HG03039 (cell line): ENCODE results near the gene SMYD1.
"Not testable (repeated sequence)": the region's sequence is repeated elsewhere in the genome, so short reads cannot be mapped to it uniquely, and the experiment has no call there.

Source experiments
- ATAC-seq: cut with Tn5 transposase; IDR thresholded peaks from one replicate; pipeline ENCODE4 v1.9.1; 2021; ENCODE audit warnings: mild to moderate bottlenecking, moderate library complexity; ENCODE audit not compliant: unreplicated experiment

The SMYD1 gene

DNA sequence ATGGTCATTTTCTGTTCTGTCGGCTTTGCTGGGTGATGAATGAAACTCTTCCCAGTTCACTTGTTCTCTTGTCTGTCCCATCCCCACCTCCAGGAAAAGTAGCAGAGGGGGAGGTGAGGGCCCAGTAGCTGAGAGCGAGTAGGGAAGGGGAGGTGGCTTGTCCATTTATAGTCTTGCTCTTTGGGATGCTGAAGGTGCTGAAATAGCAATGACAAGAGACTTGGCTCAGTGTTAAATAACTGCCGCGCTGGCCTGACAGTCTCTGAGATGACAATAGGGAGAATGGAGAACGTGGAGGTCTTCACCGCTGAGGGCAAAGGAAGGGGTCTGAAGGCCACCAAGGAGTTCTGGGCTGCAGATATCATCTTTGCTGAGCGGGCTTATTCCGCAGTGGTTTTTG, at the start of gene SMYD1:
SMYD1 (plus strand) TSS at position 228 of the 400 bp plus-strand sequence; CDS start at position 268, 40 bp downstream.
- ATAC-seq, result no peak

DNA sequence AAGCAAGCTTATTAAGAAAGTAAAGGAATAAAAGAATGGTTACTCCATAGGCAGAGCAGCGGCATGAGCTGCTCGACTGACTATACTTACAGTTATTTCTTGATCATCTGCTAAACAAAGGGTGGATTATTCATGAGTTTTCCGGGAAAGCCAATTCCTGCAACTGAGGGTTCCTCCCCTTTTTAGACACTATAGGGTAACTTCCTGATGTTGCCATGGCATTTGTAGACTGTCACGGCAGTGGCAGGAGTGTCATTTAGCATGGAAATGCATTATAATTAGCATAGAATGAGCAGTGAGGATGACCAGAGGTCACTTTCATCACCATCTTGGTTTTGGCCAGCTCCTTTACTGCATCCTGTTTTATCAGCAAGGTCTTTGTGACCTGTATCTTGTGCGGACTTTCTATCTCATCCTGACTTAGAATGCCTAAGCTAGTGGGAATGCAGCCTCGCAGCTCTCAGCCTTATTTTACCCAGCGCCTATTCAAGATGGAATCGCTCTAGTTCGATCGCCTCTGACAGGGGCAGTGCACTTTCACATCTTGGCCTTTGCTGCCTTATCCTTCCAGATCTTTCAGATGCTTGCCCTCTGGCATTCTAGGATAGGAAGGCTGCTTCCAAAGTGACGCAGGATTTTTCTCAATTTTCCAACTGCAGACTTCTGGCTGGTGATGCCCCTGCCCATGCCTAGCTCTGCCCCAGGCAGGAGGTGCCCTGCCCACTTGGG, 49.4 kb upstream of the SMYD1 start:
- ATAC-seq, result not testable (repeated sequence)

DNA sequence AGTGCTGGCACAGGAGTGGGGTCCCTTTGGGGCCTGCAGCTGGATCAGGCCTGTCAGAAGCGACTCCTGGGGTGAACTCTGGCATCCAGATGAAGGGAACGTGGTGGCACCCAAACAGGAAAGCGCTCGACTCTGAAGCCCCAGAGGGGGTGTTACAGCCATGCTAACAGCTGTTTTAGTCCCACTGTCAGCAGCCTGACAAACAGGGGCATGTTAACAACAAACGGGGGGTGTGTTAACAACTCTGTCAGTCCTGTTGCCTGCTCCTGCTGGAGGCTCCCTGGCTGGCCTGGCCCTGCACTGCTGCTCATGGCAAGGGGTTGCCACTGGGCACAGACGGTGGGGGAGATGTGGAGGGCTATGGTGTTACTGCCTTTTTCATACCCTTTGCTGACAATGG, 48.7 kb upstream of the SMYD1 start:
- no peak for ATAC-seq

DNA sequence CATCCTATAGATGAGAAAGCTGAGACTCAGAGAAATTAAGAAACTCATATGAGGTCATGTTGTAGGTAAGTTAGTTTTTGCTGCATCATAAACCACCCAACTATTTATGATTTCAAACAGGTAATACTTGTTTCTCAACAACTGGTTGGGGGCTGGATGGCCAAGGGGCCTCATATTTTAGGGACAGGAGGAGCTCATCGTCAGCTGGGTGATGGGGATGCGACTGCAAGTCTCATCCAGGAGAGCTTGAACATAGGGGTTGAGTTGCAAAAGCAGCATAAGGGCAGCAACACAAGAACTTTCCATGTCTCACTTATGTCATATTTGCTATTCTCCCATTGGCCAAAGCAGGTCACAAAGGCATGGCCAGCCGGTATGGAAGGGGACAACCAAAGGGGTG, 47.6 kb upstream of the SMYD1 start:
- no peak for ATAC-seq

DNA sequence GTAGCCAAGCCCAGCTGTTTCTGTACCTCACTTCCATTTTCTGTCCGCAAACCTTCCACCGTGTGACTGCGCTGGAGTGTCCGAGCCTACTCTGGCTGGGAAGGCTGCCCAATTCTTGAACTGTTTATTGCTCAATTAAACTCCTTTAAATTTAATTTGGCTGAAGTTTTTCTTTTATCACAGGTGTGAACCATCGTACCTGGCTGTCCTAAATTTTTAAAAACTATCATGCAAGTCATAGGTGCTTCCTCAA, 45.0 kb upstream of the SMYD1 start:
- no peak for ATAC-seq

DNA sequence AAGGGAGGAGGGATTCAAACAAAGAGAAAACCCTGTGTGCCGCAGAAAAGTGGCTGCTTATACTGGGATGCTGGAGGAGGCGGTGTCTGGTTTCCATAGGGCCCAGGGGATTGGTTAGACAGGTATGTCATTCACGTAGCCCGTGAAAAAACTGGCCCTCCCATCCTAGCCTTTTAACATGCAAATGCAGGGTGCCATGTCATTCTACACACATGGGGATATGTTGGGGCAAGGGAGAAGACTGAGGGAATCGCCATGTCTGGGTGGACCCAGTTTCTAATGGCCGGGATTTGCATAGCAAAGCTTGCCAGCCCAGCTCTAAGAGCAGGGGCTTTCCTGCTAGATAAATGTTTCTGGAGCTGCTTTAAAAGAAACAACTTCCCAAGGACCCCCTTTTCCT, 43.1 kb upstream of the SMYD1 start:
- ATAC-seq, result no peak

DNA sequence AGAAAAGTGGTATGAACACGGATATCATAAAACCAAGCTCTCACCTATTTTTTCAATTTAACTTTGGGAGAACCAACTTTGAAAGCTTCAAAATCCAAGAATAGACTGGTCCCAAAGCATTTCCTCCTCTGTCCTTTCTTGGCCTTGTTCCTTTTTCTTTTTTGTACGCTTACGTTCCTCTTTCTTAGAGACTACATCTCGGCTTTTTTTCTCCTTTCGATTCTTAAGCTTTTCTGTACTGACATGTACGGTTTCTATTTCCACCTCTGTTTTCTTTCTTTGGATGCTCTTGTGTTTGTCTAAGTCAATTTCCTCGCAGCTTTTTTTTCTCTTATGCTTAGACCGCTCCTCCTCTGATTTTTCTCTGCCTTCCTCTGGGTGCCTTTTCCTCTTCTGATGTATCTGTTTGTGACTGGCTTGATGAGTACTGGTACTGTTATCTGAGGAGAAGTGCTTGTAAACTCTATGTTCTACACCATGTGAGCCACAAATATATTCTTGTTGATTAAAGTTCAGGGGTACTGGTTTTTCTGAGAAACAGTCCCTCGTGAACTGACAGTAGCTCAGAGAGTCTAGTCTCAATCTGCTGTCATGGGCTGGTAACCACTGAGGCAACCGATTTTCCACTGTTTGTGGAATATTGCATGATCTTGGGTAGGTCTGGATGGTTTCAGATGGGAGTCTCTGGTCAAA, 39.8 kb upstream of the SMYD1 start:
- ATAC-seq, result no peak

DNA sequence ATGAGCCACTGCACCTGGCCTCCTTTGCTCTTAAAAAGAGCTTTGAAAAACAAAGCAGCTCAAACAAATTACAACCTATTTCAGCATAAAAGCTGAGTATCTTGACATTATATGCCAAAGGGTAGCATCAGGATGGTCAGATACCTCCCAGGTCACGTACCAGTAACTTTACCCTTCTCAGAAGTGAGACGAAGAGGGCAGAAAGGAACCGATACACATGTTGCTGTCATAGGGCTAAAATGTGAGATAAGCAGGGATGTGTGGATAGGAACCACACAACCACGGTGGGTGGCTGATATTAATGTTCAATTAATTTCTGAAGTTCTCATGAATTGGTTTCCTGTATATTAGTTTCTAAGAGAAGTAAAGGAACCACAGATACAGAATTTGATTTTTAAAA, 38.7 kb upstream of the SMYD1 start:
- no peak for ATAC-seq

DNA sequence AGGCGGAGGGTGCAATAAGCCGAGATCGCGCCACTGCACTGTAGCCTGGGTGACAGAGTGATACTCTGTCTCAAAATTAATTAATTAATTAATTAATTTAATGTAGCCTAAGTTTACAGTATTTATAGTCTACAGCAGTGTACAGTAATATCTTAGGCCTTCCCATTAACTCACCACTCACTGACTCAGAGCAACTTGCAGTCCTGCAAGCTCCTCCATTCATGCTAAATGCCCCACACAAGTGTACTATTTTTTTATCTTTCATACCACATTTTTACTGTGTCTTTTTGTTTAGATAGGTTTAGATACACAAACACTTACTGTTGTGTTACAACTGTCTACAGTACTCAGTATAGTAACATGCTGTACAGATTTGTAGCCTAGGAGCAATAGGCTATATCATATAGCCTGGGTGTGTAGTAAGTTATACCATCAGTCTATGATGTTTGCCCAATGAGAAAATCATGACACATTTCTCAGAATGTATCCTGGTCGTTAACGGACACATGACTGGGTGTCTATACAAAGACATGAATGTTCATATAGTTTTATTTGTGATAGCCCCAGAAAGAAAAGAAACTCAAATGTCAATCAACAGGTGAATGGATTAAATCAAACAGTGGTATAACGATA, 35.4 kb upstream of the SMYD1 start:
- ATAC-seq, result no peak

DNA sequence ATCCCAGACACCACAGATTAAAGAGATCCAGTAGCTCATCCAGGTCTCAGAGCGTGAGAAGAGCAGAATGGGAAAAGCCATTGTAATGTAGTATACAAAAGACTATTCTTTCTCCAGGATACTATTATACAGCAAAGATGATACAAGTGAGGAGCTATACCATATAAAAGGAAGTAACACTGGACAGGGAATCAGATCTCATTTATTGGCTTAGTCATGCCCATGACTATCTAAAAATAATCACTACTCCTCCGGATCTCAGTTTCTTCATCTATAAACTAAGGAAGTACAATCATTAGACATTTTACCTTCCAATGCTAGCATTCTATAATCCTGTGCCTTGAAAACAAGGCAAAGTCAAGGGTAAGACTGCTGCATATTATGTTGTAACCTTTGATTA, 31.4 kb upstream of the SMYD1 start:
- no peak for ATAC-seq

DNA sequence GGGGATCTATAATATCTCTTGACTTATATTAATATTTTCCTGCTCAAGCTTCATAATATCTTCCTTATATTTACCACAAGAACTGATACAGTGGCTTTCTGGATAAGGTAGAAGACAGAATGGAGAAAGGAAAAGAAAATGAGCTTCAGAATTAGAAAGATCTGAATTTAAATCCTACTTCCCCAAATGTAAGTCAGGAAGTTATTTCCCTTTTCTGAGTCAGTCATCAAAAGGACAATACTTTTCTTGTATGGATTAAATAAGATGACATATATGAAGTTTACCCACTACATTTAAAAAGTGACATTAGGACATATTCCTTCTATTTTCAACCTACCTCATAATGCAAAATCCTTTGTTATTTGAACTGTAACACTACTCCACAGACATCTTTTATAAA, 31.0 kb upstream of the SMYD1 start:
- ATAC-seq, result no peak

DNA sequence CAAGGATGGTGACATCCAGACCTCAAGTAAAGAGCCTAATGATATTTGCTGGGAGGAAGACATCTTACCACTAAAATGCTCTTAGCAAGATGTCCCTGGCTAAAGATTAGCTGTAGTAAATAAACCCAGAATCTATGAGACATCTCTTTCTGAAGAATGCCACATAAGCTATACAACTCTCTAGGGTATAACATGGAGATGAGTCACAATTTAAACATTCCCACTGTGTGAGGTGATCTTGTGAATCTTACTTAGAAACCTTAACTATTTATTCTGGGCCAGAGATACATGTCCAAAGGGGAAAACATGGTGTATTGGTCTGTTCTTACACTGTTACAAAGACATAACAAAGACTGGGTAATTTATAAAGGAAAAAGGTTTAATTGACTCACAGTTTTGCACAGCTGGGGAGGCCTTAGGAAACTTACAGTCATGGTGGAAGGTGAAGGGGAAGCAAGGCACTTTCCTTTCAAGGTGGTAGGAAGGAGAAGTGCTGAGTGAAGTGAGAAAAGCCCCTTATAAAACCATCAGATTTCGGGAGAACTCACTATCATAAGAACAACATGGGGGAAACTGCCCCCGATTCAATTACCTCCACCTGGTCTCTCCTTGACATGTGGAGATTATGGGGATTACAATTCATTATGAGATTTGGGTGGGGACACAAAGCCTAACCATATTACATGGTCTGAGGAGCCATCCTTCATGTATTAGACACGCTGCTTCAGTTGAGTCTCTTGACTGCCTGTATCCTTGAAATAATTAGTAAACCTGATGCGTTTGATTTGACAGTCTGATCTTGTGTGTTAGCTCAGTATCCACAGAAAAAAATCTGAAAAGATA, 29.1 kb upstream of the SMYD1 start:
- no peak for ATAC-seq

DNA sequence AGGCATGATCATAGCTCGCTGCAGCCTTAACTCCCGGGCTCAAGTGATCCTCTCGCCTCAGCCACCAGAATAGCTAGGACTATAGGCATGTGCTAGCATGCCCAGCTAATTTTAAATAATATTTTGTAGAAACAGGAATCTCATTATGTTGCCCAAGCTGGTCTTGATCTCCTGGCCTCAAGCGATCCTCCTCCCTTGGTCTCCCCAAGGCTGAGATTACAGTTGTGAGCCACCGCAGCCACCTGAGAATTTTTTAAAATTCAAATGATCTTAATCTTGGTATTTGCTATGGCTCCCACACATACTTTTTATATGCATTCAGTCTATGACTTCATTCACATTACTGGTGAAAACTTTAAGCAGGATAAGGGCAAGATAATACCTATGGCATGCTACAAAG, 25.1 kb upstream of the SMYD1 start:
- no peak for ATAC-seq

DNA sequence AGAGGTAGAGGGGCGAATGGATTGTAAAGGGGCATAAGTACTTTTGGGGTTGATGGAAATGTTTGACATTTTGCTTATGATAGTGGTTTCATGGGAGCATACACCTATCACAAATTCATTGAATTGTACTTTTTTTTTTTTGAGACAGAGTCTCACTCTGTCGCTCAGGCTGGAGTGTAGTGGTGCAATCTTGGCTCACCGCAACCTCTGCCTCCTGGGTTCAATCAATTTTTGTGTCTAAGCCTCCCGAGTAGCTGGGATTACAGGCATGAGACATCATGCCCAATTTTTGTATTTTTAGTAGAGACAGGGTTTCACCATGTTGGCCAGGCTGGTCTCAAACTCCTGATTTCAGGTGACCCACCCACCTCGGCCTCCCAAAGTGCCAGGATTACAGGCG, 22.1 kb upstream of the SMYD1 start:
- not testable (repeated sequence) for ATAC-seq

DNA sequence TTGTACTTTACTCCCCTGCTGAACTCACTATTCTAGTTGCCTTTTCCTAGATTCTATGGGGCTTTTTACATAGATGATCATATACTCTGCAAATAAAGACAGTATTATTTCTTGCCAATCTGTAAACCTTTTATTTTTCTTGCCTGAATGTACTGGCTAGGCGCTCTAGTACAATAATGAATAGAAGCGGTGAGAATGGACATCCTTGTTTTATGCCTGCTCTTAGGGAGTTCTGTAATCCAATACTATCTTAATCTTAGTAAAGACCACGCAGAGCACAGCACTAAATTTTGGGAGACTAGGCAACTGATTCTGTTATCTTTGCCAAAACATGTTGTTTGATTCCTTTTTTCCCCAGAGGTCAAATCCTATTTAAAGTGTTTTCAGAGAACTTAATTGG, 19.1 kb upstream of the SMYD1 start:
- ATAC-seq, result no peak

DNA sequence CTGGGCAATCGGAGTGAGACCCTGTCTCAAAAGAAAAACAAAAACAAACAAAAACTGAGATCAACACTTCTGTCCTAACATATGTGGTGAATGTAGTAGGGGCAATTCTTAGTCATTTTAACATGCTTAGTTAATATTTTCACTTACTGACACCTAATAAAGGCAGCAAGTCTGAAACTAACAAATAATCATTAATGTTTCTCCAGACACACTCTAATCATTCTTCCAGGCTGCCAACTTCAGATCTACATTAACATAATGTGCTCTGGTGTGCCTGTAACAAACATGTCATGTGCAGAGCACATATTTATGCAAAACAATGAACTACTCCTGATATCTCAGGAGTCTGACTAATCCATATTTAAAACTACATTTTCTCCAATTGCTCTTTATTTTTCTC, 18.0 kb upstream of the SMYD1 start:
- ATAC-seq, result no peak

DNA sequence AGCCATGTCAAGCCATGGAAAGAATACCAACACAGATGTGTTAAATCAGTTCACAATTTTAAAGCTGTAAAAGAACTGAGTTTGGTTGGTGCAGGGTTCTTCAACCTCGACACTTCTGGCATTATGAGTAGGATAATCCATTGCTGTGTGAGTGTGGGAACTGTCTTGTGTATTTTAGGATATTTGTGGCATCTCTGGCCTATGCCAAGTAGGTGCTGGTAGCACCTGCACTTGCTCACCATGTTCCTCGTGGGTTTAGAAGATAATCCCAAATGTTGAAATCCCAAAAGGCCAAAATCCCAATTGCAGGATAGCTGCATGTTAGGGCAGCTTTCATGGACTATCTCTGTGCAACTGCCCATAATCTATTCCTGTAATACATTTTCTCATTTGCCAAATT, 15.8 kb upstream of the SMYD1 start:
- ATAC-seq, result no peak

DNA sequence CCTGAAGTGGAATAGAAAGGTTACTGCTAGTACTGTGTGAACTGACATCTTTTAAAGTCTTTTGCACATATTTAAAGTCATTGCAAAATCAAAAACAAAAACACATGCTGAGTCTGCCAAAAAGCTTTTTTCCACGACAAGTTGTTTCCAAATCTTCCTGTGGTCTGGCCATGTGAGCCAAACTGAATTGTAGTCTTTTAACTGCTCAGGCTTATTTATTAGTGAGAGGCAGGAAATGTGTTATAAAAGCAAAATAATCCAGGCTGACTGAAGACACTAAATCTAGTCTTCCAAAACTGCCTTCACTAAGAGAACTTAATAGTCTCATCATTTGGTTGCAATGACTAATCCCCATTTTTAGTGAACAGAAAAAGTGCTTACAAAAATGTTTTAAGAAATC, 14.3 kb upstream of the SMYD1 start:
- no peak for ATAC-seq

DNA sequence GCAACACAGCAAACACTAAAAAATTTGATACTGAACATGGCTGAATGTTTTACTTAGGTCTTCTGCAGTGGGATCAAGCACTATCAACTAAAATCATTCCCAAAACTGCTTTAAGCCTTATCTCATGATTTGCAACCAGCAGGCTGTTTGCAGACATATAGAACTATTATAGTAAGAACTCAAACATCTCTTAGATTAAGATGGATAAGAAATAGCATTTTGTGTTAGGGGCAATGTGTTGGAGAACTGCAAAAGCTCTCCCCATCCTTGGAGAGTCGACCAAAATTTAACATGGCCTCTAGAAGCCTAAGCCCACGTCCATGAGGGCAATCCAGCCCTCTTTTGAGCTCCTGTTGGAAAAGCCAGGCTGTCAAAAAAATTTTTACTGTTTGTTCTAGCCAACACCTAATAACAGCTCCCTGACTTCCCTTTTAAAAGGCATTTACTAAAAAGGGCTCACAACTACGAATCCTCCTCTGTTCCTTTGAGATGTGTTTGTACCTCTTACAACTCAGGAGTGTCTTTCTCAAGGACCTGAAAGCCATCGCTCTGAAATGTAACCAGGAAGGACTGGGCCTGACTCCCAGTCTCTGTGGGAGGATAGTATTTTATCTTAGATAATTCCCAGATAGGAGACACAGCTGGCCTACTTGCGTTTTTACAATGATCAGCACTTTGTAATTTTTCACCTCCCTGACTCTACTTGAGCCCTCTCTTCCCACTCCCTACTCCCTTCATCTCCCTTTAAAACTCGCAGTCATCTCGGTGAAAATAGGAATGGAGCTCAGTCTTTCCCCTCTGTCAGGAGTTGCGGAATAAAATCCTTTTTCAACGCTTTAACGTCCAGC, 13.5 kb upstream of the SMYD1 start:
- no peak for ATAC-seq

DNA sequence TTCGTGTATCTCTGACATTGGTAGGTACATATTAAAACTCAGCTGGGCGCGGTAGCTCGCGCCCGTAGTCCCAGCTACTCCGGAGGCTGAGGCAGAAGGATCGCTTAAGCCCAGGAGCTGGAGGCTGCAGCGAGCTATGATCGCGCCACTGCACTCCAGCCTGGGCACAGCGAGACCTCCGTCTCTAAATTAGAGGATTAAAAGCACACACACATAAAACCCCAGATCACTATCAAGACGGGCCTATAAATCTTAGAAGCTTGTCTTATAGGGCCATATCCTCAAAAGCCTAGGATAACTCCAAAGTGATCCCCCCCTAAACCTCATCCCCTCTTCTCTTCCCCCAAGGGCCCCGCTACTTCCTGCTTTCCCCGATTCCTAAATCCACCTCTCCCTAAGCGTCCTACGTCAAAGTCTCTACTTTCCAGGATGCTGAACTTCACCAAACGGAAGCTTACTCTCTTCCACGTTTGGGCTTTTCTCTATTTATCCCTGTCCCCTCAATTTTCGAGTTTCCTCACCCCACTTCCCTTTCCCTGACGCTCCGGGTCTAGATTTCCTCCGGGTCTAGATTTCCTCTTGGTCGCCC, 12.7 kb upstream of the SMYD1 start:
- no peak for ATAC-seq
